Stimulated activated naive CD8-positive, alpha-beta T cell treated with anti-CD3 and anti-CD28 coated beads, Interleukin-15, Interleukin-2, amounts not matched to agents 100 ng/mL and 50 ng/mL, for 24 hours (primary cell): Measurements from ENCODE around the gene GUCA2B.

Experiments used
- H3K27ac Mint-ChIP-seq: one replicate; pipeline ENCODE4 v1.8.0; 2021; ENCODE audit warnings: mild to moderate bottlenecking, mixed read lengths
- H3K27me3 Mint-ChIP-seq: one replicate; pipeline ENCODE4 v1.8.0; 2021; ENCODE audit warnings: mixed read lengths
- H3K36me3 Mint-ChIP-seq: one replicate; pipeline ENCODE4 v1.8.0; 2021; ENCODE audit warnings: low read depth, mixed read lengths
- H3K4me1 Mint-ChIP-seq: one replicate; pipeline ENCODE4 v1.8.0; 2021; ENCODE audit warnings: low read depth, mixed read lengths
- H3K4me3 Mint-ChIP-seq: one replicate; pipeline ENCODE4 v1.8.0; 2021; ENCODE audit warnings: mild to moderate bottlenecking, mixed read lengths
- H3K9me3 Mint-ChIP-seq: one replicate; pipeline ENCODE4 v1.8.0; 2021; ENCODE audit warnings: mixed read lengths

Gene GUCA2B

DNA sequence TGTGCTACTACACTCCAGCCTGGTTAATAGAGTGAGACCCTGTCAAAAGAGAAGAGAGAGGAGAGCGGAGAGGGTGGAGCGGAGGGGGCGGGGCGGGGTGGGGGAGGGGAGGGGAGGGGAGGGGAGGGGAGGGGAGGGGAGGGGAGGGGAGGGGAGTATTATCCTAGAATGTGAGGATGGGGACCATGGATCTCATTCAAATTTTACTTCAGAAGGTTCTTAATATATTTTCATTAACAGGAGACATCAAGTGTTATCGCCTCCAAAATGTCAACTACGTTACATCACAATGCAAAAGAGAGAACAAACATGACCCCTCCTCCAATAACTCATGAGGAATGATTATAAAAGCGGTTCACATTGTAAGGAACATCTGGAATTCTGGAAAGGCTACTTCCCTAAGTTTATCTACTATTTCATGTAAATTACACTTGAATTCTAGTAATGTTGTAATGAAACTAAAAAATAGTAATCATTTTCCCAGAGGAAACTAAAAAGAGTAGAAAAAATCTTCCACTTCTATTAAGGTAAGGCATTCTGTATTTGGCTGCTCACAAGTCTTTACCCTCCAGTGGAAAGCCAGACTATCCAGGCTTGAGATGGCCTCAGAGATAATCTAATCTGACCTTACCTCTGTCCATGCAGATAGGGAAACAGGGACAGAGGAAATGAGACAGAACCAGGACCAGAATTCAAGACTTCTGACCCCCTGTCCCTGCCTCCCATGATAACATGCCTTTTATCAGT lies 30.2 kb downstream of the GUCA2B start:
- H3K36me3 Mint-ChIP-seq, result peaks cover 45% of the 10 kb centered on the region
- H3K4me1 Mint-ChIP-seq, result no peaks in the 10 kb centered on the region
- no peak overlapping the region for H3K27ac Mint-ChIP-seq
- H3K27me3 Mint-ChIP-seq, result no peaks in the 10 kb centered on the region
- no peak overlapping the region for H3K4me3 Mint-ChIP-seq
- no peaks in the 10 kb centered on the region for H3K9me3 Mint-ChIP-seq

- peaks cover 49% of the 10 kb centered on the region for H3K36me3 Mint-ChIP-seq
- no peaks in the 10 kb centered on the region for H3K9me3 Mint-ChIP-seq
- H3K27me3 Mint-ChIP-seq, result no peaks in the 10 kb centered on the region
- H3K27ac Mint-ChIP-seq, result no peak overlapping the region
- no peak overlapping the region for H3K4me3 Mint-ChIP-seq
- no peaks in the 10 kb centered on the region for H3K4me1 Mint-ChIP-seq
Measured at GRCh38 chr1:42183957-42184268, 30.7 kb downstream of the GUCA2B start.

GRCh38 chr1:42184616-42185015 lies 31.4 kb downstream of the GUCA2B start:
- H3K27ac Mint-ChIP-seq, result no peak overlapping the region
- peaks cover 51% of the 10 kb centered on the region for H3K36me3 Mint-ChIP-seq
- H3K27me3 Mint-ChIP-seq, result no peaks in the 10 kb centered on the region
- no peak overlapping the region for H3K4me3 Mint-ChIP-seq
- no peaks in the 10 kb centered on the region for H3K4me1 Mint-ChIP-seq
- H3K9me3 Mint-ChIP-seq, result no peaks in the 10 kb centered on the region

DNA sequence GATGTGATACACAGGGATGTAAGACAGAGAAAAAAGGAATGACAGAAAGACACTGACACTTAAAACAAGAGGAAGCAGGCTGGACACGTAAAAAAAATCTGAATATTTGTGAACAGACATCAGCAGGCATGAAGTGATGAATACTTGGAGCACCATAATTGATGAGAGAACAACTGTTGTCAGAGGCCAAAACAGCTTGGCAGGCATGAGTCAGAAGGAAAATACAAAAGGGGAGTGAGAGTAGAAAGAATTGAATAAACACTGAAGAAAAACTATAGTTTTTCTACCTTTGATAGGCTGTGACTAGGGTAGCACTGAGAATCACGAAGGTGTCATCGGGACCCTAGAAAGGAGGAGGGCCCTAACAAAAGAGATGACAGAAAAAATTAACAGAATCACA lies 32.9 kb downstream of the GUCA2B start:
- Mint-ChIP-seq H3K27ac (no peak overlapping the region), H3K36me3 (peaks cover 59% of the 10 kb centered on the region), H3K4me3 (no peak overlapping the region), H3K27me3 (no peaks in the 10 kb centered on the region), H3K9me3 (no peaks in the 10 kb centered on the region), H3K4me1 (no peaks in the 10 kb centered on the region)

DNA sequence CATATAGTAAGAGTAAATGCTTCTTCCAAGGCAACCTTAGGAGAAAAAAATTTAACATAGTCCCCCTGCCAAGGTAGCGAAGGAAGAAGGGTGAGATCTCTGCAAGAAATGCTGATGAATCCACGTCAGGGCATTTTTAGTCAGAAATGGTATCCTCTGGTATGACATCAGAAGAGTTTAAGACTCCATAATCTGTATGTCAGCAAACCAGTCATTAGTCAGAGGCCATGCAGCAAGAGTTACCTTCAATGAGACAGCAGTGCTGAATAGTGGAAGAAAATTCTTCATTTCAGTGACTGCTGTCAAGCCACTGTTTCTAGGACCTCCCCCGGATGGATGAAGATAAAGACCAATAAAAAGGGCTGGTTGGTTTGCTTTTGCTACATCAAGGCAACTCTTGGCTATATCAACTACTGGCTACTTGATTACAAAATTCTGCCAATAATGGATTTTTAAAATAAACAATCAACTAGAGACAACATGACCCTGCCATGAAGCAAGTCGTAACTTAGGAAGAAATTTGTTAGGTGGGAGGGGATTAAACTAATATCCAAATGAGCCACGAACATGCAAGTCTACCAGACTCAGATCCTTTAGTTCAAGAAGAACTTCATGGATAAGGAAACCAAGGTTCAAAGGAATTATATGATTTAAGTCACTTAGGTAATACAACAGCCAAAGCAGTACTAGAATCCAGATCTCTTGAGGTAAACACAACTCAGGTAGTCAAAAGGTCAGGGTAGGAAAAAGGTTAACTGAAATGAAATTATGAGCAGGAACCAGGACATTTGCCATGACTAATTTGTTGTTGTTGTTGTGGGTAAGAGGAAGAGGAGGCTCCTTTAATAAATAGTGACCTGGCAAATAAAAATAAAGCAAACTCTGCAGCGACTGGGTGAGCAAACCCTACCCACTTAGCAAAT lies 37.0 kb downstream of the GUCA2B start:
- no peak overlapping the region for H3K27ac Mint-ChIP-seq
- no peak overlapping the region for H3K4me3 Mint-ChIP-seq
- H3K9me3 Mint-ChIP-seq, result no peaks in the 10 kb centered on the region
- peaks cover 68% of the 10 kb centered on the region for H3K36me3 Mint-ChIP-seq
- H3K4me1 Mint-ChIP-seq, result no peaks in the 10 kb centered on the region
- no peaks in the 10 kb centered on the region for H3K27me3 Mint-ChIP-seq

DNA sequence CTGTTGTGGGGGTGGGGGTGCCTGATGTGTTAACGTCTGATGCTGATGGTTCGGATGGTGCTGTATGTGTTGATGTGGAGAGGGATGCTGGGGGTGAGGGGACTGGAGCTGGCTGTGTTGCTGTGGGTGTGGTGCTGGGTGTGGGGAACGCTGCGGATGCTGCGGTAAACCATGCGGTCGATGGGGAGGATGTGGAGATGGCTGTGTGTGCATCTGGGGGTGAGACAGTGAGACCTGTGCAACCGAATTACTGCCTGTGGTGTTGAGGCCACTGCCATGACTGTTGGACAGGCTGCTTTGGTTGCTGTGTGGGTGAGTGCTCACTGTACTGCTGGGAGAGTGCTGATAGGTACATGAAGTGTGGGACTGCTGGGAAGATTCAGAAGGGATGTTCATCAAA lies 38.1 kb downstream of the GUCA2B start:
- H3K27me3 Mint-ChIP-seq, result no peaks in the 10 kb centered on the region
- no peak overlapping the region for H3K4me3 Mint-ChIP-seq
- no peaks in the 10 kb centered on the region for H3K9me3 Mint-ChIP-seq
- no peak overlapping the region for H3K27ac Mint-ChIP-seq
- H3K36me3 Mint-ChIP-seq, result peaks cover 62% of the 10 kb centered on the region
- no peaks in the 10 kb centered on the region for H3K4me1 Mint-ChIP-seq

DNA sequence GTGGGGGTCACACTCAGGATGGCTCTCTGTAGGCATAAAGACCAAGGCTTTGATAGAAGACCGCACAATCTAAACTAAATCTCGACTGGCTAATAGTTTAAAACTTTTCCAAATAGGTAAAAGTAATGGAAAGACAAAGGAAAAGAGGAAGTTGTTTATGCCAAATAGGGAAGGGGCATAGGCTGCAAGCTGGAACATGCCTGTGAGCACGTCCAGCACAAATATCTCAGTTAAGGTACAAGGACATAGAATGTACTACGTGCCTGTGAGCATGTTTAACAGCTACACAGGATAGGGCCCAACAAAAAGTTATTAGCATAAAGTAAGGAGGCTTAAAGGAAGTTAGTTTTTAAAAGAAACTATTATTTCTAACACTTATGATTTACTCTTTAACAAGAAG lies 38.9 kb downstream of the GUCA2B start:
- Mint-ChIP-seq H3K4me1 (no peaks in the 10 kb centered on the region), H3K4me3 (no peak overlapping the region), H3K9me3 (no peaks in the 10 kb centered on the region), H3K36me3 (peaks cover 64% of the 10 kb centered on the region), H3K27ac (no peak overlapping the region), H3K27me3 (no peaks in the 10 kb centered on the region)

- no peak overlapping the region for H3K4me3 Mint-ChIP-seq
- H3K27me3 Mint-ChIP-seq, result no peaks in the 10 kb centered on the region
- H3K36me3 Mint-ChIP-seq, result peaks cover 59% of the 10 kb centered on the region
- no peaks in the 10 kb centered on the region for H3K4me1 Mint-ChIP-seq
- H3K9me3 Mint-ChIP-seq, result no peaks in the 10 kb centered on the region
- H3K27ac Mint-ChIP-seq, result no peak overlapping the region
Measured at GRCh38 chr1:42195841-42196240, 42.6 kb downstream of the GUCA2B start.

GRCh38 chr1:42198251-42198650 lies 45.0 kb downstream of the GUCA2B start:
- H3K27me3 Mint-ChIP-seq, result no peaks in the 10 kb centered on the region
- no peak overlapping the region for H3K27ac Mint-ChIP-seq
- peaks cover 10% of the 10 kb centered on the region for H3K9me3 Mint-ChIP-seq
- peaks cover 69% of the 10 kb centered on the region for H3K36me3 Mint-ChIP-seq
- H3K4me1 Mint-ChIP-seq, result no peaks in the 10 kb centered on the region
- no peak overlapping the region for H3K4me3 Mint-ChIP-seq

DNA sequence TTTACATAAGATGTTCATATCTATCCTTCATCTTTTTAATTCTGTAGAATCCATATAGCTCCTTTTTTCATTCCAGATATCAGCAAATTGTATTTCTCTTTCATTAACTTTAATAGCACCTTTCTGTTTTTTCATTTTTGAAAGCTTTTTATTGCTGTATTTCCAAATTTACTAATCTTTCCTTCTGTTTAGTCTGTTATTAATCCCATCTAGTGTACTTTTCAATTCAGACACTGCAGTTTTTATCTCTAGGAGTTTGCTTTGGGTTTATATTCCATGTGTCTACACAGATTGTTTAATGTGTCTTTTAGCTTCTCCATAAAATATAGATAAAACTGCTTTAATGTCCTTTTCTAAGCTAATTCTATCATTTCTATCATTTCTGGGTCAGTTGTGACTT lies 48.8 kb downstream of the GUCA2B start:
- Mint-ChIP-seq H3K36me3 (peaks cover 74% of the 10 kb centered on the region), H3K4me3 (no peak overlapping the region), H3K9me3 (peaks cover 18% of the 10 kb centered on the region), H3K27me3 (no peaks in the 10 kb centered on the region), H3K4me1 (peaks cover 3% of the 10 kb centered on the region), H3K27ac (no peak overlapping the region)
